GM19372 (cell line): ENCODE data around the gene SOX15.

Experiments
- ATAC-seq: cut with Tn5 transposase; IDR thresholded peaks from one replicate; pipeline ENCODE4 v1.9.1; 2021; ENCODE audit warnings: mild to moderate bottlenecking, low read depth, moderate library complexity; ENCODE audit not compliant: unreplicated experiment

SOX15 gene

GRCh38 chr17:7559320-7560171 is 30.3 kb downstream of the SOX15 start:
- no peak for ATAC-seq

- ATAC-seq = no peak
Measured at GRCh38 chr17:7558544-7559319, 31.2 kb downstream of the SOX15 start, which contains the start of gene TNFSF13. Gene TNFSF13 (plus strand): TSS chr17:7558750. CDS start chr17:7559040, 290 bp downstream.

GRCh38 chr17:7557775-7558543 is 31.9 kb downstream of the SOX15 start:
- ATAC-seq = no peak

- ATAC-seq = no peak
Measured at GRCh38 chr17:7557147-7557764, 32.6 kb downstream of the SOX15 start.

- ATAC-seq = no peak
Measured at GRCh38 chr17:7556627-7557026, 33.3 kb downstream of the SOX15 start.

GRCh38 chr17:7555320-7555948 is 34.5 kb downstream of the SOX15 start:
- no peak for ATAC-seq

GRCh38 chr17:7553356-7553755 is 36.5 kb downstream of the SOX15 start:
- no peak for ATAC-seq

GRCh38 chr17:7552621-7553051 is 37.3 kb downstream of the SOX15 start:
- ATAC-seq = peak; percentile 69

- no peak for ATAC-seq
Measured at GRCh38 chr17:7551396-7551795, 38.5 kb downstream of the SOX15 start.

GRCh38 chr17:7550344-7550743 is 39.5 kb downstream of the SOX15 start:
- no peak for ATAC-seq

GRCh38 chr17:7549401-7550055 is 40.4 kb downstream of the SOX15 start:
- no peak for ATAC-seq

- no peak for ATAC-seq
Measured at GRCh38 chr17:7548585-7549400, 41.1 kb downstream of the SOX15 start, which contains the start of gene TNFSF12. Gene TNFSF12 (plus strand): TSS chr17:7549058. CDS start chr17:7549154, 96 bp downstream.

- ATAC-seq = no peak
Measured at GRCh38 chr17:7544911-7545310, 45.0 kb downstream of the SOX15 start.

GRCh38 chr17:7541074-7541621 is 48.7 kb downstream of the SOX15 start:
- ATAC-seq = no peak

GRCh38 chr17:7538891-7539545 is 50.9 kb downstream of the SOX15 start:
- no peak for ATAC-seq
